CD4-positive, alpha-beta T cell treated with Interferon gamma for 1 hour (primary cell): ENCODE data around the gene SMIM5.

Experiments
- DNase-seq: peaks from one replicate; pipeline ENCODE4 v3.0.0-alpha.2; 2020

Gene SMIM5

GRCh38 chr17:75604034-75604695, 29.1 kb upstream of the SMIM5 start:
- no peak for DNase-seq

- no peak for DNase-seq
Observed at GRCh38 chr17:75605790-75606189, 27.4 kb upstream of the SMIM5 start.

- DNase-seq, result no peak
Observed at GRCh38 chr17:75607086-75607485, 26.1 kb upstream of the SMIM5 start.

GRCh38 chr17:75610103-75610984, 22.9 kb upstream of the SMIM5 start:
- no peak for DNase-seq

DNA sequence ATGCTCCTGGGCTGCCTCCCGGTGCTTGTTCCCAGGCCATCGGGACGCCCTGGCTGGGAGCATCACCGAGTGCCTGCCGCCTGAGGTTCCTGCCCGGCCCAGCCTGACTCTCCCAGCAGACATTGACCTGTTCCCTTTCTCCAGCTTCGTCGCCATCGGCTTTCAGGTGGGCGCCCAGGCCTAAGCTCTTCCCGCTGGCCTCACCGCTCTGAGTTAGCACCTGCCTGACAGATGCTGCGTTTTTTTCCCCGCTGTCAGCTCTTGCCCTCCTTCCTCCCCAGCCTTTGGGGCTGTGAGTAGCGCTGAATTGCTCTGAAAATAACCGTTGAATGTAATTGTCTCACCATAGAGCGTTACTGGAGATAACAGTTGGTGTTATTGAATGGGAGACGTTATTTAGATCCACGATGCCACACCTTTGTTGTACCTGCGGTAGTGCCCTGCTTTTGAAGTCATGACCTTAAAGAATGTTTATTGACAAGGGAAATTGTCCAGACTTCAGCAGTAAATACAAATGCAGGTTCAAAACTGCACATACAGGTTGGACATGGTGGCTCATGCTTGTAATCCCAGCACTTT, 21.3 kb upstream of the SMIM5 start:
- DNase-seq, result no peak

DNA sequence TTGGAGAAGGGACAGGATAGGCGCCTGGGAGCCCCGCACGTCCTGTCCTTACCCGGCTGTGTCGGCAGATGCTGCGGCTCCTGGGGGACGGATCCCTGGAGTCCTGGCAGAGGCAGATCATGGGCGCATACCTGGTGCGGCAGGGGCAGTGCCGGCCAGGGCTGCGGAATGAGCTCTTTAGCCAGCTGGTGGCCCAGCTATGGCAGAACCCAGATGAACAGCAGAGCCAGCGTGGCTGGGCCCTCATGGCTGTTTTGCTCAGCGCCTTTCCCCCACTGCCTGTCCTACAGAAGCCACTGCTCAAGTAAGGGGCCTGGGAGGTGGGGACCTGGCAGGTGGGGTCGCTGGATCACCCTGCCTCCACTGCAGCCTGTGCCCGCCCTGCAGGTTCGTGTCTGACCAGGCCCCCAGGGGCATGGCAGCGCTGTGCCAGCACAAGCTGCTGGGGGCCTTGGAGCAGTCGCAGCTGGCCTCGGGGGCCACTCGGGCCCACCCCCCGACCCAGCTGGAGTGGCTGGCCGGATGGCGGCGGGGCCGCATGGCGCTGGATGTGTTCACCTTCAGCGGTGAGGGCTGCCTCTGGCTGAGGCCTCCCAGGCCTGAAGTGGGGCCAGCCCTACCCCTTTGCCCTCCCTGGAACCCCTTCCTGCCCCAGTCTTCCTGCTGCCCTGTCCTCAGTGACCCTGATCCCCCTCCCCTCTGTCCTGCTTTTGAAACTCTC, 20.2 kb upstream of the SMIM5 start:
- no peak for DNase-seq

DNA sequence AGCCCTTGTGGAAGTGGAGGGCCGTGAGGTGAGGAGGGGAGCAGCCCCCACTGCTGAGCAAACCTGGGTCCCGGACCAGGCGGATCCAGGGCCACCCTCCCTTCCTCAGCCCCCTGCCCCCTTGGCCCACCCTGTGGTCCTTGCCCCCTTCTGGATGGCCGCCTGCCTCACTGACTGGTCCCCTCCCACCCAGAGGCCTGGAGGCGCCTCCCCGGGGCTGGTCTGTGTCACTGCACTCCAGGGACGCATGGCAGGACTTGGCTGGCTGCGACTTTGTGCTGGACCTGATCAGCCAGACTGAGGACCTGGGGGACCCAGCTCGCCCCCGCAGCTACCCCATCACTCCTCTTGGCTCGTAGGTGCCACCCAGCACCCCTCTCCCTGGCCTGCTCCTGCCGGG, 19.2 kb upstream of the SMIM5 start:
- no peak for DNase-seq

GRCh38 chr17:75614556-75615270, 18.5 kb upstream of the SMIM5 start:
- no peak for DNase-seq

- no peak for DNase-seq
Observed at GRCh38 chr17:75615301-75615700, 17.9 kb upstream of the SMIM5 start.

DNA sequence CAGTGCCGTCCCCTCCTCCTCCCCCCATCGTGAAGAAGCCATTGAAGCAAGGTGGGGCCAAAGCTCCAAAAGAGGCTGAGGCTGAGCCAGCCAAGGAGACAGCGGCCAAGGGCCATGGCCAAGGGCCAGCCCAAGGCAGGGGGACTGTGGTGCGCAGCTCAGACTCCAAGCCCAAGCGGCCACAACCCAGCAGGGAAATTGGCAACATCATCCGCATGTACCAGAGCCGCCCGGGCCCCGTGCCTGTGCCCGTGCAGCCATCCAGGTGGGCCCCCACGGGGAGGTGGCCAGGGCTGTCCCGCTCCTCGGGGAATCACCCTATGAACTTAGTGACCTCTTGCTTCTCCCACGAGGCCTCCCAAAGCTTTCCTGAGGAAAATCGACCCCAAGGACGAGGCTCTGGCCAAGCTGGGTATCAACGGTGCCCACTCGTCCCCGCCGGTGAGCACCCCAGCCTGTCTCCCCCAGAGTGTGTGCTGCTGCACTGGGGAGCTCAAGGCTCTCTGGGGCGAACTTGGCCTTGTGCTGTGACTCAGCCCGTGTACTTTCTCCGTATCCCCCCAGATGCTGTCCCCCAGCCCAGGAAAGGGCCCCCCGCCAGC, 16.6 kb upstream of the SMIM5 start:
- DNase-seq, result no peak

DNA sequence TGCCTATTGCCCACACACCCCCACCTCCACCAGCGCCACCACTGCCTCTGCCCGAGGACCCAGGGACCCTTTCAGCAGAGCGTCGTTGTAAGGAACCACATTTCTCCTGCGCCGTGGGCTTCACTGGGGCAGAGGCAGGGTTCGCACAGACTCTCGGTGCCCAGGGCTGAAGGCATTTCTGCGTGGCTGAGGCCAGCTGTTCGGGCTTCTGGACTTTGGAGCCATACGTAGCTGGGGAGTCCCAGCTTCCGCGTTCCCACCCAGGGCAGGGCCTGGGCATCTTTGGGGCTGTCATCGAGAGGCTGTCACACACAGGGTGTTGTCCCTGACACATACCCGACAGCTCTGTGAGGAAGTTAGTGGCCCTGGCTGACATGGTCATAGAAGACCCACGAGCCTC, 16.0 kb upstream of the SMIM5 start:
- no peak for DNase-seq

DNA sequence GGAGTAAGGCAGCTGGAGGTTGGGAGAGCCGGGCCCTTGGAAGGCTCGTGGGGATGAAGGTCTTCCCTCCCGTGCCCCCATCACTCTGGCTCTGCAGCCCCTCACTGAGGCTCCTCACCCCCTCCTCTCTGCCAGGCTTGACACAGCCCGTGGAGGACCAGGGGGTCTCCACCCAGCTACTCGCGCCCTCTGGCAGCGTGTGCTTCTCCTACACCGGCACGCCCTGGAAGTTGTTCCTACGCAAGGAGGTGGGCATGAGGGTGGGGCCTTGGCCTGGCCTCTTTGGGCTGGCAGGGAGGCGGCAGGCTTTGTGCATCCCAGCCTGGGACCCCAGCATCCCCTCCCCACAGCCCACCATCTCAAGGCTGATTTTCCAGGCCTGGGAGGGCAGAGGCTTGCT, 15.6 kb upstream of the SMIM5 start:
- DNase-seq, result no peak

GRCh38 chr17:75619506-75620431, 13.5 kb upstream of the SMIM5 start:
- no peak for DNase-seq

- no peak for DNase-seq
Observed at GRCh38 chr17:75621489-75621888, 11.7 kb upstream of the SMIM5 start.

DNA sequence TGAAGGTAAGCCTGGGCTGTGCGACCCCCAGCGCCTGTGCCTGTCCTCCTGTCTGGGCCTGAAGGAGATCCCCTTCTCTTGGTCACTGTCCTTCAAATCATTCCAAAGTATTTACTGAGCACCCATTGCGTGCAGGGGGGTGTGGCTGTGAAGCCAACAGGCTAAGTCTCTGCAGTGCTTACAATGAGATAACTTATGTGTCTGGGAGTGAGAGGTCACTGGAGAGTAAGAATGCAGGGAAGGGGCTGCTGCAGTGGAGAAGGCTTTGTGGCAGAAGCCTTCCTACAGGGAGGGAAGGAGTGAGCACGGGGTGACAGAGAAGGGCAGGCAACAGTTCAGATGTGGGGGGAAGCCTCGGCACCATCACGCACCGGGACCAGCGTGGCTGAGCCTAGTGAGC, 11.2 kb upstream of the SMIM5 start:
- DNase-seq, result no peak

DNA sequence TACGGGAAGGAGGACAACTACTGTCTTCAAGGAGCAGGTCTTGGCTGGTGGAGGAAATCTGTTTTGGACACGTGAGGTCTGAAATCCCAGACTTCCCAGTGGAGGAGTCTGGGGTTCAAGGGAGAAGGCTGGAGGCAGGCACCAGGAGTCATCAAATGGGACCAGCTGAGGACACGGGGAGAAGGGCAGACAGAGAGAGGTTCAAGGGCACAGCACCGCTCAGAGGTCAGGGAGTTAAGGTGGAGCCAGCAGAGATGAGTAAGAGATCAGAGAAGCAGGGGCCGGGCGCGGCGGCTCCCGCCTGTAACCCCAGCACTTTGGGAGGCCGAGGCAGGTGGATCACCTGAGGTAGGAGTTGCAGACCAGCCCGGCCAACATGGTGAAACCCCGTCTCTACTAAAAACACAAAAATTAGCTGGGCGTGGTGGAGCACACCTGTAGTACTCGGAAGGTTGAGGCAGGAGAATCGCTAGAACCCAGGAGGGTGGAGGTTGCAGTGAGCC, 10.4 kb upstream of the SMIM5 start:
- DNase-seq, result no peak

DNA sequence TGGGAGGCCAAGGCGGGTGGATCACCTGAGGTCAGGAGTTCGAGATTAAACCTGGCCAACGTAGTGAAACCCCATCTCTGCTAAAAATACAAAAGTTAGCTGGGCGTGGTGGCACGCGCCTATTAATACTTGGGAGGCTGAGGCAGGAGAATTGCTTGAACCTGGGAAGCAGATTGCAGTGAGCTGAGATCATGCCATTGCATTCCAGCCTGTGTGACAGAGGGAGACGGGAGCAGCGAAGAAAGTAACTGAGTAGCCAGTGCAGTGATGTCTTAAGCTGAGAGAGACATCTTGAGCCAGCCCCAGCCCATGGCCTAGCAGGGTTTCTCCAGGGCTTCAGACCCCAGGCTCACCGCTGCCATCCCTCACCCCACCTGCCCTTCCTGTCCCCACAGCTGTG, 9.8 kb upstream of the SMIM5 start:
- DNase-seq, result no peak

DNA sequence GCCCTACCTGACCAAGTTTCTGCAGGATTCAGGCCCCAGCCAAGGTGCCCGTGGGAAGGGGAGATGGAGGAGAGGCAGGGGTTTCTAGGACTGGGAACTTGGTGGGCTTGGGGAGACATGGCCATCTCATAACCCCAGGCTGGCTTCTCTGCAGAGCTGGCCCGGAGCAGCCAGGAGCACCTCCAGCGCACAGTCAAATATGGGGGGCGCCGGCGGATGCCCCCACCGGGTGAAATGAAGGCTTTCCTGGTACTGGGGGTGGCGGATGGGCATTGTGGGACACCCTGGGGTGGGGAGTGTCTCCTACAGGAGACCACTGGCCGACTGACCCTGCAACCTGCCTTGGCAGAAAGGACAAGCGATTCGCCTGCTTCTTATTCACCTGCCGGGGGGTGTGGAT, 9.2 kb upstream of the SMIM5 start:
- no peak for DNase-seq

DNA sequence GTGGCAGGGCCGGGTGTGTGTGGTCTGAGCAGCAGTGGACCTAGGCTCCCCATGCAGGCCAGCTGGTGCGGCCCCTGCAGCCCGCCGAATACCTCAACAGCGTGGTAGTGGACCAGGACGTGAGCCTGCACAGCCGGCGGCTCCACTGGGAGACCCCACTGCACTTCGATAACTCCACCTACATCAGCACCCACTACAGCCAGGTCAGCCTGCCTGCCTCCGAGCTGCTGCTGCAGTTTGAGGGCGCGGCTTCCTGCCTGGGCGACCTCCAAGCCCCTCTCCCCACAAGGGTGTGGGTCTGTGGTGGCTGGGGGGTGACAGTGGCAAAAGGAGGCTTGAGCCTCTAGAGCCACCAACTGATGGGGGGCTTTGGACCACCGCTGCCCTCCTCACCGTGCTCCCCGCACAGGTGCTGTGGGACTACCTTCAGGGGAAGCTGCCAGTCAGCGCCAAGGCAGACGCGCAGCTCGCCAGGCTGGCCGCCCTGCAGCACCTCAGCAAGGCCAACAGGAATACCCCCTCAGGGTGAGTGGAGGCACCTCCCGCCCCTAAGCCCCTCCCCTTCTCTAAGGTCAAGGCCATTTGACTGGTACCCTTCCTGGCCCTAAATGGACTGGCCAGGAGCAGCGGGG, 8.4 kb upstream of the SMIM5 start:
- DNase-seq, result no peak

- no peak for DNase-seq
Observed at GRCh38 chr17:75625813-75626486, 7.3 kb upstream of the SMIM5 start.
